ENCODE results near the gene SPOCD1. TPM values are rescaled to one million over a fixed set of nuclear protein-coding genes. Genes with fewer than 3 reads are reported as not detected.

Gene SPOCD1
- polyA plus RNA-seq, 1 of the 3 experiments (the other 2 are of a cell fraction), result 10.7 TPM

DNA sequence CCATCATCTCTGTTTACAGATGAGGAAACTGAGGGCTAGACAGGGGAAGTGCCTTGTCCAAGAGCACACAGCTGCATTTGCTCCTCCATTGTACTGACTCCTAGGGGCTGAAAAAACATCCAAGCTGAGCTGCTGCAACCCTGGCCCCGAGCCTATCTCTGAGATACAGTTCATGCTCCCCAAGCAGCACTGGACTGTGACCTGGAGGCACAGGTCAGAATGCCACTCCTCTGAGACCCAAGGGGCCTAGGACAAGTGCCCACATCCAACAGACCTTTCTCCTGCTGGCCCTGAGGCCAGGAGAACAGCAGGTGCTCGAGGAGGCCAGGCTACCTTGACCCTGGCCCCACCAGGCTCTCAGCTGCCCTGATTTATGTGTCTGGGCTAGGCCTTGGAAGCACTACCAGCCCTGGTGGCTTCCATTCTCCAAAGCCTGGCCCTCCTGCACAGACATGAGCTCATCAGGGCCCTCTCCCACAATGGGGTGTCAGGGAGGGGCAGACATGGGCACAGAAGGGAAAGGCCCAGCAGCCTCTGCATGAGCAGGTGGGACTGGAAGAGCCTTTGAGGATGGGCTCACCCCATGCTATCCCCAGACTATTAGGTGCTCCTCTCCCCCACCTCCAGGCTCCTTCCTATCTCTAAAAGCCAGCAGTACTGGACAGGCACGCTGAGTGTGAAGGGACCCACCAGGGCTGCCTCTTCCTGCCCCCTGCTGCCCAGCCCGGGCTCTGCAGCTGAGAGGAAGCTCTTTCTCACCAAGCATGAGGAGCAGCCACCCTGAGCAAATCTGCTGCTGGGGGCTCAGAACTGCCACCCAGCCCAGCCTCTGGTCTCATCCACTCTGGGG lies 70.5 kb downstream of the SPOCD1 start:
- Histone ChIP-seq H3K4me2 (no peak overlapping the region), H3K9me2 (no peaks in the 10 kb centered on the region), H3K79me2 (ENCODE audit: insufficient read depth) (no peaks in the 10 kb centered on the region), H4K20me1 (ENCODE audit: insufficient read depth) (peaks cover 13% of the 10 kb centered on the region), H3K4me3 (ENCODE audit: low read depth in 2 of 2, low read length in 1 of 2) (no peak overlapping the region; a peak in 1 of 4 replicates), H3K27ac (ENCODE audit: low read depth in 2 of 2, low read length in 1 of 2) (peak overlapping the region in 1 of 2 experiments; percentile 18; a peak in 1 of 4 replicates), H3K9ac (no peak overlapping the region), H3K9me3 (no peaks in the 10 kb centered on the region), H3K27me3 (ENCODE audit: insufficient read depth) (no peaks in the 10 kb centered on the region), H2AFZ (ENCODE audit: low read depth) (no peak overlapping the region), H3K4me1 (ENCODE audit: control insufficient read depth in 1 of 2, insufficient read depth in 2 of 2, low read depth in 1 of 2, low read length in 1 of 2) (peaks cover 0 to 45% of the 10 kb centered on the region in 2 experiments; a peak in 1 of 4 replicates), H3F3A (replicated peaks; ENCODE audit: insufficient read depth) (no peaks in the 10 kb centered on the region), H3K36me3 (replicated peaks in 1 of 2; ENCODE audit: control insufficient read depth in 1 of 2, insufficient read depth in 2 of 2, low read length in 1 of 2) (no peaks in the 10 kb centered on the region)
- WGBS (ENCODE audit: low lambda C conversion rate), result 35% methylated on average over 3 of the region's 4 CpGs
- POLR2A ChIA-PET, result interaction anchor here (1.0 to 1.3 kb wide), 4 partner anchors 11 to 39 kb away, joined by 3 to 5 read pairs (median 4); no protein-coding TSS in a partner anchor
- CTCF ChIA-PET, result interaction anchor here (0.6 to 6.0 kb wide), 35 partner anchors 9 to 615 kb away, joined by 3 to 111 read pairs (median 6); partner anchors contain the start of gene ADGRB2
- DNase-seq, result peak; percentile 89
- TF ChIP-seq, protein P1, sequence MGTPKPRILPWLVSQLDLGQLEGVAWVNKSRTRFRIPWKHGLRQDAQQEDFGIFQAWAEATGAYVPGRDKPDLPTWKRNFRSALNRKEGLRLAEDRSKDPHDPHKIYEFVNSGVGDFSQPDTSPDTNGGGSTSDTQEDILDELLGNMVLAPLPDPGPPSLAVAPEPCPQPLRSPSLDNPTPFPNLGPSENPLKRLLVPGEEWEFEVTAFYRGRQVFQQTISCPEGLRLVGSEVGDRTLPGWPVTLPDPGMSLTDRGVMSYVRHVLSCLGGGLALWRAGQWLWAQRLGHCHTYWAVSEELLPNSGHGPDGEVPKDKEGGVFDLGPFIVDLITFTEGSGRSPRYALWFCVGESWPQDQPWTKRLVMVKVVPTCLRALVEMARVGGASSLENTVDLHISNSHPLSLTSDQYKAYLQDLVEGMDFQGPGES (IDR thresholded peaks at IDR 0.05; ENCODE audit: low read depth, low read length), result no peak
- TF ChIP-seq TEAD4 (IDR thresholded peaks at IDR 0.05; ENCODE audit: borderline replicate concordance, insufficient read depth), result no peak
- no peak for TF ChIP-seq NRF1 (IDR thresholded peaks at IDR 0.05; ENCODE audit: low read depth, low read length)
- no peak for TF ChIP-seq ELF1 (IDR thresholded peaks at IDR 0.05)
- no peak for TF ChIP-seq RXRA (IDR thresholded peaks at IDR 0.05; ENCODE audit: borderline replicate concordance, low read depth)
- no peak for TF ChIP-seq FOXM1 (IDR thresholded peaks at IDR 0.05; ENCODE audit: low read depth)
- TF ChIP-seq, protein P2, sequence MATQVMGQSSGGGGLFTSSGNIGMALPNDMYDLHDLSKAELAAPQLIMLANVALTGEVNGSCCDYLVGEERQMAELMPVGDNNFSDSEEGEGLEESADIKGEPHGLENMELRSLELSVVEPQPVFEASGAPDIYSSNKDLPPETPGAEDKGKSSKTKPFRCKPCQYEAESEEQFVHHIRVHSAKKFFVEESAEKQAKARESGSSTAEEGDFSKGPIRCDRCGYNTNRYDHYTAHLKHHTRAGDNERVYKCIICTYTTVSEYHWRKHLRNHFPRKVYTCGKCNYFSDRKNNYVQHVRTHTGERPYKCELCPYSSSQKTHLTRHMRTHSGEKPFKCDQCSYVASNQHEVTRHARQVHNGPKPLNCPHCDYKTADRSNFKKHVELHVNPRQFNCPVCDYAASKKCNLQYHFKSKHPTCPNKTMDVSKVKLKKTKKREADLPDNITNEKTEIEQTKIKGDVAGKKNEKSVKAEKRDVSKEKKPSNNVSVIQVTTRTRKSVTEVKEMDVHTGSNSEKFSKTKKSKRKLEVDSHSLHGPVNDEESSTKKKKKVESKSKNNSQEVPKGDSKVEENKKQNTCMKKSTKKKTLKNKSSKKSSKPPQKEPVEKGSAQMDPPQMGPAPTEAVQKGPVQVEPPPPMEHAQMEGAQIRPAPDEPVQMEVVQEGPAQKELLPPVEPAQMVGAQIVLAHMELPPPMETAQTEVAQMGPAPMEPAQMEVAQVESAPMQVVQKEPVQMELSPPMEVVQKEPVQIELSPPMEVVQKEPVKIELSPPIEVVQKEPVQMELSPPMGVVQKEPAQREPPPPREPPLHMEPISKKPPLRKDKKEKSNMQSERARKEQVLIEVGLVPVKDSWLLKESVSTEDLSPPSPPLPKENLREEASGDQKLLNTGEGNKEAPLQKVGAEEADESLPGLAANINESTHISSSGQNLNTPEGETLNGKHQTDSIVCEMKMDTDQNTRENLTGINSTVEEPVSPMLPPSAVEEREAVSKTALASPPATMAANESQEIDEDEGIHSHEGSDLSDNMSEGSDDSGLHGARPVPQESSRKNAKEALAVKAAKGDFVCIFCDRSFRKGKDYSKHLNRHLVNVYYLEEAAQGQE (IDR thresholded peaks at IDR 0.05; ENCODE audit: low read depth, low read length), result peak; percentile 18; the same call in 1 of the 2 replicates
- TF ChIP-seq, protein P3, sequence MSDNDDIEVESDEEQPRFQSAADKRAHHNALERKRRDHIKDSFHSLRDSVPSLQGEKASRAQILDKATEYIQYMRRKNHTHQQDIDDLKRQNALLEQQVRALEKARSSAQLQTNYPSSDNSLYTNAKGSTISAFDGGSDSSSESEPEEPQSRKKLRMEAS (IDR thresholded peaks at IDR 0.05; ENCODE audit: low read depth), result no peak
- TF ChIP-seq RFX5 (IDR thresholded peaks at IDR 0.05; ENCODE audit: low read length), result no peak
- TF ChIP-seq RCOR1 (IDR thresholded peaks at IDR 0.05; ENCODE audit: low read length), result no peak
- peak; percentile 78 for TF ChIP-seq RAD21 (IDR thresholded peaks at IDR 0.05; ENCODE audit: low read length)
- no peak for TF ChIP-seq NFIC (IDR thresholded peaks at IDR 0.05; ENCODE audit: borderline replicate concordance)
- peak; percentile 25 for TF ChIP-seq CHD2 (IDR thresholded peaks at IDR 0.05; ENCODE audit: low read length, partially characterized antibody)
- TF ChIP-seq GATA2 (CRISPR knock-in tag; IDR thresholded peaks at IDR 0.05), result no peak
- no peak for TF ChIP-seq POLR2AphosphoS5 (IDR thresholded peaks at IDR 0.05; ENCODE audit: low read depth, low read length)
- TF ChIP-seq, protein P4, sequence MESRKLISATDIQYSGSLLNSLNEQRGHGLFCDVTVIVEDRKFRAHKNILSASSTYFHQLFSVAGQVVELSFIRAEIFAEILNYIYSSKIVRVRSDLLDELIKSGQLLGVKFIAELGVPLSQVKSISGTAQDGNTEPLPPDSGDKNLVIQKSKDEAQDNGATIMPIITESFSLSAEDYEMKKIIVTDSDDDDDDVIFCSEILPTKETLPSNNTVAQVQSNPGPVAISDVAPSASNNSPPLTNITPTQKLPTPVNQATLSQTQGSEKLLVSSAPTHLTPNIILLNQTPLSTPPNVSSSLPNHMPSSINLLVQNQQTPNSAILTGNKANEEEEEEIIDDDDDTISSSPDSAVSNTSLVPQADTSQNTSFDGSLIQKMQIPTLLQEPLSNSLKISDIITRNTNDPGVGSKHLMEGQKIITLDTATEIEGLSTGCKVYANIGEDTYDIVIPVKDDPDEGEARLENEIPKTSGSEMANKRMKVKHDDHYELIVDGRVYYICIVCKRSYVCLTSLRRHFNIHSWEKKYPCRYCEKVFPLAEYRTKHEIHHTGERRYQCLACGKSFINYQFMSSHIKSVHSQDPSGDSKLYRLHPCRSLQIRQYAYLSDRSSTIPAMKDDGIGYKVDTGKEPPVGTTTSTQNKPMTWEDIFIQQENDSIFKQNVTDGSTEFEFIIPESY (IDR thresholded peaks at IDR 0.05; ENCODE audit: borderline replicate concordance, low read depth), result no peak
- TF ChIP-seq FOXJ3 (CRISPR knock-in tag; IDR thresholded peaks at IDR 0.05), result no peak
- peak; percentile 92 for TF ChIP-seq SMC3 (IDR thresholded peaks at IDR 0.05; ENCODE audit: low read depth, low read length)
- no peak for TF ChIP-seq JUND (IDR thresholded peaks at IDR 0.05)
- no peak for TF ChIP-seq TAF1 (IDR thresholded peaks at IDR 0.05; ENCODE audit: borderline replicate concordance, low read depth, low read length)
- TF ChIP-seq EP300 (IDR thresholded peaks at IDR 0.05; ENCODE audit: borderline replicate concordance in 1 of 2, low read depth in 1 of 2, low read length in 1 of 2), result no peak
- TF ChIP-seq, protein P5, sequence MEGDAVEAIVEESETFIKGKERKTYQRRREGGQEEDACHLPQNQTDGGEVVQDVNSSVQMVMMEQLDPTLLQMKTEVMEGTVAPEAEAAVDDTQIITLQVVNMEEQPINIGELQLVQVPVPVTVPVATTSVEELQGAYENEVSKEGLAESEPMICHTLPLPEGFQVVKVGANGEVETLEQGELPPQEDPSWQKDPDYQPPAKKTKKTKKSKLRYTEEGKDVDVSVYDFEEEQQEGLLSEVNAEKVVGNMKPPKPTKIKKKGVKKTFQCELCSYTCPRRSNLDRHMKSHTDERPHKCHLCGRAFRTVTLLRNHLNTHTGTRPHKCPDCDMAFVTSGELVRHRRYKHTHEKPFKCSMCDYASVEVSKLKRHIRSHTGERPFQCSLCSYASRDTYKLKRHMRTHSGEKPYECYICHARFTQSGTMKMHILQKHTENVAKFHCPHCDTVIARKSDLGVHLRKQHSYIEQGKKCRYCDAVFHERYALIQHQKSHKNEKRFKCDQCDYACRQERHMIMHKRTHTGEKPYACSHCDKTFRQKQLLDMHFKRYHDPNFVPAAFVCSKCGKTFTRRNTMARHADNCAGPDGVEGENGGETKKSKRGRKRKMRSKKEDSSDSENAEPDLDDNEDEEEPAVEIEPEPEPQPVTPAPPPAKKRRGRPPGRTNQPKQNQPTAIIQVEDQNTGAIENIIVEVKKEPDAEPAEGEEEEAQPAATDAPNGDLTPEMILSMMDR (IDR thresholded peaks at IDR 0.05), result peak; percentile 80

All from SK-N-SH (cell line).